ENCODE results near the gene COL23A1. TPM values are rescaled to one million over a fixed set of nuclear protein-coding genes. Genes with fewer than 3 reads are reported as not detected.

Gene COL23A1
- total RNA-seq, 1 donor from 2014 or later: 0.19 TPM

DNA sequence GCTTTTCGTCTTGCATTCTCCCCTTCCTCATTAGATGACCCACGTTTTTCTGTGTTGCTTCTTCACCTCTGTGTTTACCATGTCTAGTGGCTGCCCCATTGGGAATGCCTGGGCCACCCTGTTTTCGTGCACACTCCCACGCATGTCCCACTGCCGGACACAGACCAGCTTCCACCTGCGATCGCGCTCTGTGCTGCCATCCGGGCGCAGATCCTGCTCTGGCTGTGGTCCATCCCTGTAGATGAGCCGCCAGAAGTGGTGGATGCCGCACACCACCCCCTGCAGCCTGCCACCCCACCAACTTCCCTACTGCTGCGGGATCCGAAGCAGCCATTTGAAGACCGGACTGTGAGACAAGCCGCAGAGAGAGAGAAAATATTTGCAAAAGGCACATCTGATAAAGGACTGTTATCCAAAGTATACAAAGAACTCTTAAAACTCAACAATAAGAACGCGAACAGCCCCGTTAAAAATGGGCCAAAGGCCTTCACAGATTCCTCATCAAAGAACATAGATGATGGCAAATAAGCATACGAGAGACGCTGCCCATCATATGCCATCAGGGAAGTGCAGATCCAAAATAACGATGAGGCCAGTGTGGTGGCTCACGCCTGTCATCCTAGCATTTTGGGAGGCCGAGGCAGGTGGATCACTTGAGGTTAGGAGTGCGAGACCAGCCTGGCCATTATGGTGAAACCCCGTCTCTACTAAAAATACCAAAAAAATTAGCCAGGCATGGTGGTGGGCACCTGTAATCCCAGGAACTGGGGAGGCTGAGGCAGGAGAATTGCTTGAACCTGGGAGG is 163.7 kb downstream of the COL23A1 start:
- no peak for DNase-seq (ENCODE audit: low read depth)

DNA sequence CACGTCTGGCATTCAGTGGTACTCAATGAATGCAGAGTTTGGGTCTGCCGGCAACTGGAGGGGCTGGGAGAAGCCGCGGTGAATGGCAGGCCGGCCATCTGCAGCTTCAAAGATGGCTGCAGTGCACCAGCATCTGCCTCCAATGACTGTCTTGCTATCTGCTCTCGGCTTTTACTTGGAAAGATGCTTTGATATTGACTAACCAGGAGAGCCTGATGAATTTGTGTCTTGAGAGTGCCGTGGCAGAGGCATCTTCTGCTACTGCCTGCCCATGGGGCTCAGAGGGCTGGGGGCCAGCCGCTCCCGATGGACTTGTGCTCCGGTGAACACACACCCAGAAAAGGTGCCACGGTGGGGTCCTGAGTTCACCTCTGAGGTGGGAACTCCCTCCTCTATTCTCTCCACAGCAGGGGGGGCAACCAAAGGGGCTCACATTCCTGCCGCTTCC is 164.5 kb downstream of the COL23A1 start:
- DNase-seq (ENCODE audit: low read depth): no peak

DNA sequence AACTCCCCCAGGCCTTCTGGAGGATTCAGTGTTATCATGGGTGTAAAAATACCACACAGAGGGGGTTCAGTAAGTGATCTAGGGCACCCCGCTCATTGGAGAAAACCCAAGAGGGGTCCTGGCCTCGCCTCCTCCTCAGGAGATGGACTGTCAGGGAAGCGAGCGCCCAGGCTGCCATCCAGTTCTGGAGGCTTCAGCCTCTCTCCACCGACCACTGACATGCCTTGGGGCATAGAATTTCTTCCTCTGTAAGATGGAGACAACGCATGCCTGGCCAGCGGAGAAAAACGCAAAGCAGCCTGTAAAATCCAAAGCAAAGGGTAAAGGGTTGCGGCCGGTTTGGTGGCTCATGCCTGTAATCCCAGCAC is 165.4 kb downstream of the COL23A1 start:
- DNase-seq (ENCODE audit: low read depth): no peak

DNA sequence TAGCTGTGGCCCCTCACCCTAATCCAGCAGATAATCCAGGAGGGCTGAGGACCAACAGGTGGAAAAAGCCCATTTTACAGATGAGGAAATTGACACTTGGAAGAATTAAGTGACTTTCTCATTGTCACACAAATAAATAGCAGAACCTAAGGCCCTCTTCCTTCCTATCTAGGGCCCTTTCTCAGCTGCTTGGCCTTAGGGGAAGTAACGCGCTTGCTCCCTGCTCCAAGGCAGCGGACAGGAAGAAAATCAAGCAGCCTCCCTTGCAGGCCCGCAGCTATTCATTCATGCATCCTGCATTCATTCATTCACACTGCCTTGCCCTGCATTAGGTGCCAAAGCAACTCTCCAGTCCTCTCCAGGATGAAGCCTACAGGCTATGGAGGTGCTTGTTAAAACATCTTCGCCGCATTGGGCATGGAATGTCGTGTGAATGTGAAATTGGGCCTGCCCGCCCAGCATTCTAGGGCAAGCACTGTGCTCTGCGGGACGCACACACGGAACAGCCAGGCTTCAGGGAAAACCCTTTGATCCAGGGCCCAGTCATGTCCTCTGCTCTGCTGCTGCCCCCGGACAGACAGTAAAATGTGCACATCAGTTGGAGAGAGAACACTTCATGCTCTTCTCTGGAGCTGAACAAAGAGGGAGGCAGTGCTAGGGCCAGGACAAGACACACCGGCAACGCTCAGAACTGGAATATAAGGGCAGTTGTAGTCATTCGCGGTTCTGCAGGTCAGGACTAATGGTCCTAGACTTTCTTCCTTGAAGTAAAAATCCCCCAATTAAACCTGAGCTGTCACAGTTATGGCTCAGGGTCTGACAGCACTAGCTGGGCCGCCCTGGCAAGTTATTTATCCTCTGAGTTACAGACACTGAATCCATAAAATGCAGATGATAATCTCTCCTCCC is 166.0 kb downstream of the COL23A1 start:
- DNase-seq (ENCODE audit: low read depth): no peak

DNA sequence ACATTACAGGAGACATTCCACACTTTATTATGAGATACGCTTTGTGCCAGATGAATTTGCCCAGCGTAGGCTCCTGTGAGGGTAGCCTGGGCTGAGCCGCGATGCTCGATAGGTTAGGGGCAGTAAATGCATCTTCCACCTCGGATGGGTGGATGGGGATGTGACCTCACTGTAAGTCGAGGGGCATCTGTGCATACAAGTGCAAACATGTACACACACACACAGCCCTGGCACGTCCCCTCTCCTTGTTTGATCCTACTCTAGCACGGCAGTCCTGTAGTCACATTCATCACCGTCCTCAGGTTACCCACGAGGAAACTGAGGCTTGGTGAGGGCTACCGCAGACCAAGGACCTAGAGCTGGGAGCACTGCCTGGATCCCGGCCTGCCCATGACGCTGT is 166.8 kb downstream of the COL23A1 start:
- no peak for DNase-seq (ENCODE audit: low read depth)

DNA sequence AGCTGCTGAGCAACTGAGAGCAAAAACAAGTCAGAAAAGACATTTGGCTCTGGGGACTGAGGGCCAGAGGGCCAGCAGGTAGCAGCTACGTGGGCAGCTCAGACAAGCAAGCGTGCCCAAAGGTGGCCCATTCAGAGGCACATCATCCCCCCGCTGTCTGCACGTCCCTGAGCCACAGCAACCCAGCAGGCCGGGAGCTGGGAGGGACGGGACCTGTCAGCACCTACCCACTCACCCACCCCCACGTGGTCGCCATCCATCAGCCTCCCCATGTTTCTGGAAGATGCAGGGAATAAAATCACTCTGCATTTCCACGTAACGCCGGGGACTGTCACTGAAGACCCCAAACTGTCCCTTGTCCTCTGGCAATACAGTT is 167.8 kb downstream of the COL23A1 start:
- DNase-seq (ENCODE audit: low read depth): no peak

DNA sequence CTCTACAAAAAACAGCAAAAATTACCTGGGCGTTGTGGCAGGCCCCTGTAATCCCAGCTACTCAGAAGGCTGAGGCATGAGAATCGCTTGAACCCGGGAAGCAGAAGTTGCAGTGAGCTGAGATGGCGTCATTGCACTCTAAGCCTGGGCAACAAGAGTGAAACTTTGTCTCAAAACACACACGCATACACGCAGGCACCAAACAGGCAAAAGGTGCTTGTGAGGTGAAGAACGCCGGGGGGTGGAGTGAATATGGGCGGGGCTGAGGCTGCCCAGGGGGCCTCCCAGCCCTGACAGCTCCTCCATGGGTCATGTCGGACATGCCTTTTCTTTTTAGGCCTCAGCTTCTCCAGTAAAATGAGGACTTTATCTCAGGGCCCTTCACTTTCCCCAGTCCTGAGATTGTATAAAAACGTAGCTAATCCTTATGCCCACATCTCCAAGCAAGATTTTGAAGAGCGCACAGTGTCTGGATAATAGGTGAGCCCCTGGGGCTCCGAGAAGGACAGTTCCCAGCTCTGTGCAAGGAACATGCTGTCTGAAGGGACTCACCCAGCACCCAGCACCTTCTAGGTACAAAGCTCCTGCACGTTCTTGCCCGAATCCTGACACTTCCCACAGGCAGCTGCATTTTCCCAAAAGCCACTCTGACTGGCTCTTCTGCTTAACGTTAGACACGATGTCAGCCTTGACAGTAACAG is 168.3 kb downstream of the COL23A1 start:
- DNase-seq (ENCODE audit: low read depth): no peak

DNA sequence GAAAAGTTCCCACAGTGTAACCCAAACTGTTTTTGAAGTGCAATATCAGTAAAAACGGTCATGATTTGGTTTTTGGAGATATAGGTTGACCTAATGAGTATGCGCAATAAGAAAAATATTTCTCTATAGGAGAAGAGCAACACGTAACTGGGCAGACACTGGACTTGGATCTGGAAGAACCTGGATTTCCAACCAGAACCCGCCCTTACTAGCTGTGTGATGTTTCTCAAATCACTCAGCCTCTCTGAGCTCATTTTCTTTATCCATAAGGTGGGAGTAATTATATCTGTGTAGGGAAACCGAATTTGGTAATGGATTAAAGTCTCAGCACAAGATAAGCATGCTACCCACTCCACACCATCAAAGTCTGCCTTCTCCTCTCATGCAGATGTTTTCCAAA is 169.1 kb downstream of the COL23A1 start:
- no peak for DNase-seq (ENCODE audit: low read depth)

DNA sequence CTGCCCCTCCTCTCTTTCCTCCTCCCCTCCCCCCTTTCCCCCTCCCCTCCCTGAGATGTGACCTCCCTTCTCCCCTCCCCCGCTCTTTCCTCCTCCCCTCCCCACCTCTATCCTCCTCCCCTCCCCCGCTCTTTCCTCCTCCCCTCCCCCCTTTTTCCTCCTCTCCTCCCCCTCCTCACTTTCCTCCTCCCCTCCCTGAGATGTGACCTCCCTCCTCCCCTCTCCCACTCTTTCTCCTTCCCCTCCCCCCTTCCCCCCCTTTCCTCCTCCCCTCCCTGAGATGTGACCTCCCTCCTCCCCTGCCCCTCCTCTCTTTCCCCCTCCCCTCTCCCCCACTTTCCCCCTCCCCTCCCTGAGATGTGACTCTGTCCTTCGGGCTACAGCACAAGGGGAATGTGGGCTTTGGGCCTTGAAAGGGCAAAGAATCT is 169.8 kb downstream of the COL23A1 start:
- DNase-seq (ENCODE audit: low read depth): no peak

DNA sequence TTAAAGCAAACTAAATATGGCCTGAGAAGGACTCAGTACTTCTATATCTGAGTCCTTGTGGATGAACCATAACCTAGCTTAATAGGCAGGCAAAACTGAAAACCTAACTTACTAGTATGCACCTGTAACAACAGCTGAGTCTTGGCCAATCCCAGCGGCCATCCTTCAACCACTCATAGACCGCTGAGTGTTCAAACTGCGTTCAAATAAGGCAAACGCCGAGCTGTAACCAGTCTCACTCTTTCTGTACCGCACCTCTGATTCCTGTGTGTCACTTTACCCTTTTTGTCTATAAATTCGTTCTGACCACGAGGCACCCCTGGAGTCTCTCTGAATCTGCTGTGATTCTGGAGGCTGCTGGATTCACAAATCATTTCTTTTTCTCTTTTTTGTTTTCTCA is 170.5 kb downstream of the COL23A1 start:
- DNase-seq (ENCODE audit: low read depth): no peak

DNA sequence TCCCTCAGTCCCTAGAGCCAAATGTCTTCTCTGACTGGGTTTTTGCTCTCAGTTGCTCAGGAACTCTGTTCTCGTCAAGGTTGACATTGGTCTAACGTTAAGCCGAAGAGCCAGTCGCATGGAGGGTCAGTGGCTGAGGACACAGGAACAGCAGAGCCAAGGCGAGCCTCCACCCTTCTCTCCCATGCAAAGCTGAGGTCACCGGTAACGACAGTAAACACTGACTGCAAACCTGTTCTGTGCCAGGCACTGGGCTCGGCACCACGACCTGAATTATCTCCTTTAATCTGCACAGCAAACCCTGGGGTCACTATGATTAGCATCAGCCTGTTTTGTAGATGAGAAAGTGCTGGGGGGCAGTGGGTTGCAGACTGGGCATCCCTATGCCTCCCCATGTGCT is 171.0 kb downstream of the COL23A1 start:
- DNase-seq (ENCODE audit: low read depth): no peak

DNA sequence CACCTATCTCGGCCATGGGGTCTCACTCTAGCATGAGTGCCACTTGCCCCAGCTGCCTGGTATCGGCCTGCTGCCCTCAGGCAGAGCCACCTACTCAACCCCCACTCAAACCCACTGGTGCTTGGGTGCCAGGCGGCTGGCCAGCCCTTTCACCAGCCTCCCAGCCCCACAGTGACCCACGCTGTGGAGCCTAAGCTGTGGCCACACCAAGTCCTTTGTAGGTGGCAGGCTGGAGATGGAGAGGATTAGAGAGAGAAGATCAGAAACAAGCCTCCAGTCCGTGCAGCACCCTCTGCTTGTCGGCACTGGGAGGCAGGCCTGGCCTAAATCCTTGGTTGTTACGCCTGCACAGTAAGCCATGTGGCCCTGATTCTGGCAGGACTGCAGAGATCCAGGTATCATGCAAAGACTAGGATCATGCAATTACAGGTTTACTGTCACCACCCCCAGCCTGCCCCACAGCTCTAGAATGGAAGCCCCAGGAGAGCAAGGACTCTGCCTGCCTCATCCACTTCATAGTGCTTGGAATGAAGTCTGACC is 171.7 kb downstream of the COL23A1 start:
- DNase-seq (ENCODE audit: low read depth): no peak

DNA sequence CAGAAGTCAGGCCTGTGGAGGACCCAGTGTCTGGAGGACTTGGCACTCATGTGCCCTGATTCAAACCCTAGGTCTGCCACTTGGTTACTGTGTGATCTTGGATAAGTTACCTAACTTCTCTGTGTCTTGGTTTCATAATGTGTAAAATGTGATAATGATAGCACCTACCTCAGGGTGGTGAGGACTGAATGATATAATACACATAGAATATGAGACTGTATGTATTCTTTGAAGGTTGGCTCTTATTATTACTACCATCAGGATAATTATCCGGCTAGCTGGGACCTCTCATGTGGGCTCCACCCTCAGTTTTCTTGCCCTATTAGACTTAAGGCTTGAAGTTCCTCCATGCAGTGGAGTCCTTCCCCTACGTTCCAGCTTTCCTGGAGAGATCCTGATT is 172.2 kb downstream of the COL23A1 start:
- DNase-seq (ENCODE audit: low read depth): no peak

DNA sequence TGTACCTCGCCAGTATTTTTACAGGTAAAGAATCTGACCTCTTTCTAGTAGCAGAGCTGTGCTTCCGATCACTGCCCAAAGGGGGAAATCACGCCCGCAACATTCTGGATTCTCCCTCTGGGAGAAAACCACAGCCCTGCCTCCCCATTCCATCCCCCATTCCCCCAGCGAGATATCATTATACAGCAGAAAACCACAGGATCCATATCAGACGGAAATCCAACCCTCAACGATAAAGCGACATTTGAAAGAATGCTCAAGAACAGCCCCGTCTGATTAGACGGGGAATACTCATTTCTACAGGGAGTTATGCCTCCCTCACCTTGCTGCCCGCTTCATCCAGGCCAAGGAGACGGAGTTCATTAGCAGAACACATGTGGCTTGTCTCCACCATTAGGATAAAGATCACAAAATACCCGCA is 172.8 kb downstream of the COL23A1 start:
- no peak for DNase-seq (ENCODE audit: low read depth)

DNA sequence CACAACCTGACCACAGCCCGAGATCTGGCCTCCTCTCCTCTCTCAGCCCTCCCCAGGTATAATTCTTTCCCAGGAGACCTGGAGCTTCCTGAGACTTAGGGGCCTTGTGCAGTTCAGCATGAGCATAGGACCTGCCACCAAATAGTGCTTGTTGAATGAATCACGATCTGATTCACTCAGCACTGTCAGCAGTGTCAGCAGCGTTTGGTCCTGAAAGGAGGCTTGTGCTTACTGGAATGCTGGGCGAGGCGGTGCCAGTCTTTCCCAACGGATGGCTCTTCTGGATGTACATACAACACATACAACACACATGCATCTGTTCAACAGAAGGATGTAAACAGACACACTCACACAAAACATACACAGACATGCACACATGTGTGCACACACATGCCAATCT is 173.3 kb downstream of the COL23A1 start:
- peak; percentile 10 for DNase-seq (ENCODE audit: low read depth)

DNA sequence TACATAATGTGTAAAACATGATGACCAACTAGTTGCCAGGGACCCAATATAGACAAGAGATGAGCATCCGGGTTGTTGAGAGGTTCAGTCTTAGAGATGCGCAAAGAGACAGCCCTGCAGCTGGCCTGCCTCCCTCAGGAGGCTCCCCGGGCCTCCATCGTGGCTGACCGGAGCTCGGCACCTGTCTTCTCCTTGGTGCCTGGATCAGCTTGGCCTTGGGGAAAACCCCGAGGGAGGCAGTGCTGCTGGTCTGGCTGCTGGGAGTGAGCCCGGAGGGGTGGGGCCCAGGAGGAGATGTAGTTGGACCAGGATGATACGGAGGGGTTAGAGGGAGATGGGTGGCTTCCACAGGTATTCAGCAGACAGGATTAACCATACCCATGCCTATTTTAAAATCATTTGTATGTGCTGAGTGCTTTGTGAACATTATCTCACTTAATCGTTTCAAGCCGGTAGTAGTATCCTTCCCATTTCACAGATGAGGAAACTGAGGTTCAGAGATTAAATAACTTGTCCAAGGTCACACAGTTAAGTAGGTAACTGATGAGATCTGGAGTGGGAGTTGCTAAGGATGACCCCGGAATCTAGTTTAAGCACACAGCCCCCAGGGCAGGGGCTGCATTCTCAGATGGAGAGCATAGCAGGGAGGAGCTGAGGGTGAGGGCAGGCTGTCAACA is 173.8 kb downstream of the COL23A1 start:
- no peak for DNase-seq (ENCODE audit: low read depth)

DNA sequence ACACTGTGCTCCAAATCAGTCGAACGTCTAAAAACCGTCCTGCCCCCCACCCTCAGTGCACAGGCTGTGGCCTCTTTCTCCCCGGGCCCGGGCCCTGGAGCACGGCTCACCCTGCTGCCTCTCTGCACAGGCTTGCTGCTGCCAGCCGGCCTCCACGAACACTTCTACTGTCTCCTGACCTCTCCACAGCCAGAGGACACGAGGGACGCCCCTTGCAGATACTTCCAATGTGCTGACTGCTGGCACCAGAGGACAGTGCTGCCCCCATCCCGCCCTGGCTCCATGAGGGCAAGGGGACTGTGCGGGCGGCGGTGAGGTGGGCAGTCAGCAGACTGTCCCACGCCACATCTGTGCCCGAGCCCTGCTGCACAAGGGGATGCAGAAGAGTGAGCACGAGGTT is 174.8 kb downstream of the COL23A1 start:
- no peak for DNase-seq (ENCODE audit: low read depth)

DNA sequence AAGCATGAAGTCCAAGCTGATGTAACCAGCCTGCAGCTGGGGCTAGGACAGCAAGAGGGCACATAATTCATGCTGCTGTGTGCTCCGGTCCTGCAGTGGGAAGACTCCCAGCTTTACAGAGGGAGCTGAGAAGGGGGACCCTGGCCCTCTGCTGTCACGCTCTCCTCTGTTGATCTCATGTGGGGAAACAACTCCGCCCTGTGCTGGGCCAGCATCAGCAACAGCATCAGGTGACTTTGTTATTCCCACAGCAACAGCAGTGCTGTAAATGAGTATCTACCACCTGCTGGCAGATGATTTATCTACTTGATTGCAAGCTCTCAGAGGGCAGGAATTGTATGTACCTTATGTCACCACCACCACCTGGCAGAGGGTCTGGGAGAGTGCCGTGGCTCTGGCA is 176.2 kb downstream of the COL23A1 start:
- no peak for DNase-seq (ENCODE audit: low read depth)

DNA sequence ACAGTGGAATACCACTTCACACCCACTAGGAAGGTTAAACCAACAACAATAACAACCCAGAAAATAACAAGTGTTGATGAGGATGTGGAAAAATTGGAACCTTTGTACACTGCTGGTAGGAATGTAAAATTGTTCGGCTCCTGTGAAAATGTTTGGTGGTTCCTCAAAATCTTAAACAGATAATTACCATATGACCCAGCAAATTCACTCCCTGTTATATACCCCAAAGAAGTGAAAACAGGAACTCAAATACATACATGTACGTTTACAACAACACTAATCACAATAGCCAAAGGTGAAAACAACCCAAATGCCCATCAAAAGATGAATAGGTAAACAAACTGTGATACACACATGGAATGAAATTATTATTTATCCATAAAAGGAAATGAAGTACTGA is 179.1 kb downstream of the COL23A1 start:
- no peak for DNase-seq (ENCODE audit: low read depth)

DNA sequence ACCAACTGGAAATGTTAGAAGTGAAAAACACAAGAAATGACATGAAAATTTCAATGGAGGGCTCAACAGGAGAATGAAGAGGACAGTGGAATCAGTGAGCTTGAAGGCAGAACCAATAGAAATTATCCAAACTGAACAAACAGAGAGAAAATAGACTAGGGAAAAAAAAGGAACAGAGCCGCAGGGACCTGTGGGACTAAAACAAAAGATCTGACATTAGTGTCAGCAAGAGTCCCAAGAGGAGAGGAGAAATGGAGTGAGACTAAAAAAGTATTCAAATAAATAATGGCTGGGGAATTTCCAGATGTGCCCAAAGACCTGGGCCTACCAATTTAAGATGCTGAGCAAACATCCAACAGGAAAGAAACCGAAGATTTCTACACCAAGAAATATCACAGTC is 182.5 kb downstream of the COL23A1 start:
- no peak for DNase-seq (ENCODE audit: low read depth)

DNA sequence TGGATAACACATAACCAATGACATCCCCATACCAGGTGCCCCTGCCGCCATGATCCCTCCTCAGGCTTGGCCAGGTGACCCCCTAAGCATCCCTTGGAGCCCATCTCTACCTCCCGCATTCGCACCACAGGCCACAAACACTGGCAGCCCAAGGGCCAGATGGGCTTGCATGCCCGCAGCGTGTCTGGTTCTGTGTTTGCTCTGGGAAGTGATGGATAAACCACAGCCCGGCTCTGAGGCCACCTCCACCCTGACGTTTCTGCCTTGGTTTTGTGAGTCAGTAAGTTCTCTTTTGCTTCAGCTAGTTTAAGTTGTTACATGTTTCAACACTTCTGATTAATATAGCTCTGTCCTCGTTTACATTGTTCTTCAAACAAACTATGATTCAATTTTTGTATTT is 185.2 kb downstream of the COL23A1 start:
- DNase-seq (ENCODE audit: low read depth): no peak

Measured in myocyte (in vitro differentiated cells).